SK-N-SH (cell line): ENCODE measurements around the gene CCNK. TPM values are rescaled to one million over a fixed set of nuclear protein-coding genes. Genes with fewer than 3 reads are reported as not detected.

Experiments
- CTCF ChIA-PET: fragments of 300-600, 350-600 bp; formaldehyde crosslinking; extraction: SDS; loops from one replicate; lab custom pipeline; 2021; lab: Yijun Ruan, JAX
- POLR2A ChIA-PET: fragments of 350-600 bp; sonication (Branson Sonifier 250); formaldehyde crosslinking; extraction: SDS; loops from one replicate; lab custom pipeline; 2020; ENCODE audit warnings: antibody characterized with exemption, inconsistent platforms; lab: Yijun Ruan, JAX
- DNase-seq: peaks from one replicate; pipeline ENCODE4 v3.0.0; 2012
- H2AFZ ChIP-seq: fragments of 200-600 bp; sonication (generic); 2 replicates; pipeline ENCODE4 v1.8.1; 2016; ENCODE audit warnings: antibody characterized with exemption, mild to moderate bottlenecking, low read depth
- H3F3A ChIP-seq: fragments of 200-600 bp; sonication (generic); replicated peaks from 2 replicates; pipeline ENCODE3; 2016; ENCODE audit warnings: antibody characterized with exemption, mild to moderate bottlenecking; ENCODE audit not compliant: insufficient read depth
- H3K27ac ChIP-seq, 2 experiments: fragments of 200-500 bp in 1 of 2; fragments of 200-600 bp in 1 of 2; sonication (Bioruptor generic) in 1 of 2; sonication (generic), shearing (Covaris generic) in 1 of 2; 2 replicates each; pipeline versions ENCODE4 v1.5.1 to v1.6.1; 2014 to 2016; ENCODE audit warnings: low read depth in 2 of 2, inconsistent platforms in 1 of 2, low read length in 1 of 2, mild to moderate bottlenecking in 1 of 2, mixed read lengths in 1 of 2
- H3K27me3 ChIP-seq: fragments of 200-600 bp; sonication (generic), shearing (Covaris generic); 2 replicates; pipeline ENCODE4 v1.6.1; 2016; ENCODE audit warnings: mixed run types; ENCODE audit not compliant: insufficient read depth
- H3K36me3 ChIP-seq, 2 experiments: fragments of 200-500 bp in 1 of 2; fragments of 200-600 bp in 1 of 2; sonication (Bioruptor generic) in 1 of 2; sonication (generic) in 1 of 2; replicated peaks in 1 of 2; 2 replicates each; pipeline versions ENCODE3 to v1.5.1; 2014 to 2016; ENCODE audit warnings: low read length in 1 of 2, mild to moderate bottlenecking in 1 of 2; ENCODE audit not compliant: insufficient read depth in 2 of 2, control insufficient read depth in 1 of 2
- H3K4me1 ChIP-seq, 2 experiments: fragments of 200-500 bp in 1 of 2; fragments of 200-600 bp in 1 of 2; sonication (Bioruptor generic) in 1 of 2; sonication (generic), shearing (Covaris generic) in 1 of 2; 2 replicates each; pipeline versions ENCODE4 v1.5.1 to v1.6.1; 2014 to 2016; ENCODE audit warnings: low read depth in 1 of 2, low read length in 1 of 2, mixed run types in 1 of 2; ENCODE audit not compliant: insufficient read depth in 2 of 2, control insufficient read depth in 1 of 2
- H3K4me2 ChIP-seq: fragments of 200-600 bp; sonication (generic), shearing (Covaris generic); 2 replicates; pipeline ENCODE4 v1.6.1; 2017; ENCODE audit warnings: mixed run types
- H3K4me3 ChIP-seq, 2 experiments: fragments of 200-500 bp in 1 of 2; fragments of 200-600 bp in 1 of 2; sonication (Bioruptor generic) in 1 of 2; sonication (generic), shearing (Covaris generic) in 1 of 2; 2 replicates each; pipeline versions ENCODE4 v1.5.1 to v1.8.1; 2014 to 2016; ENCODE audit warnings: low read depth in 2 of 2, inconsistent platforms in 1 of 2, low read length in 1 of 2, mild to moderate bottlenecking in 1 of 2, mixed read lengths in 1 of 2, moderate library complexity in 1 of 2
- H3K79me2 ChIP-seq: fragments of 200-600 bp; sonication (generic); 2 replicates; pipeline ENCODE4 v1.8.1; 2017; ENCODE audit warnings: mild to moderate bottlenecking; ENCODE audit not compliant: insufficient read depth
- H3K9ac ChIP-seq: fragments of 200-600 bp; sonication (generic); 2 replicates; pipeline ENCODE4 v1.6.1; 2017; ENCODE audit warnings: mixed run types
- H3K9me2 ChIP-seq: fragments of 200-600 bp; sonication (generic); 2 replicates; pipeline ENCODE4 v1.6.1; 2017; ENCODE audit warnings: mixed run types
- H3K9me3 ChIP-seq: fragments of 200-600 bp; sonication (generic); 2 replicates; pipeline ENCODE4 v1.6.1; 2017; ENCODE audit warnings: mixed run types, mild to moderate bottlenecking, moderate library complexity
- H4K20me1 ChIP-seq: fragments of 200-600 bp; sonication (generic); 2 replicates; pipeline ENCODE4 v1.6.1; 2017; ENCODE audit warnings: mild to moderate bottlenecking, mixed run types; ENCODE audit not compliant: insufficient read depth
- CHD2 ChIP-seq: fragments of 150-350 bp; IDR thresholded peaks from 2 replicates; pipeline ENCODE4 v1.6.1; 2018; ENCODE audit warnings: low read length; ENCODE audit not compliant: partially characterized antibody
- EP300 ChIP-seq, 2 experiments: IDR thresholded peaks; 2 replicates each; pipeline versions ENCODE4 v1.4.0 to v1.6.1; 2012; ENCODE audit warnings: borderline replicate concordance in 1 of 2, low read depth in 1 of 2, low read length in 1 of 2
- EZH2phosphoT487 ChIP-seq: fragments of 200-600 bp; sonication (generic); IDR thresholded peaks from 2 replicates; pipeline ENCODE4 v1.6.1; 2017; ENCODE audit warnings: low read depth, mixed run types, mild to moderate bottlenecking, antibody characterized with exemption, moderate library complexity, borderline replicate concordance
- FOXJ3 ChIP-seq: sonication (generic); formaldehyde crosslinking; IDR thresholded peaks from 2 replicates; pipeline ENCODE4 v1.5.1; 2020; ENCODE audit warnings: mild to moderate bottlenecking, missing genetic modification reagents
- GABPA ChIP-seq: IDR thresholded peaks from 2 replicates; pipeline ENCODE4 v1.4.0; 2012; ENCODE audit warnings: low read depth, mild to moderate bottlenecking
- GATA2 ChIP-seq: sonication (generic); formaldehyde crosslinking; IDR thresholded peaks from 2 replicates; pipeline ENCODE4 v1.5.0; 2020; ENCODE audit warnings: mild to moderate bottlenecking, missing genetic modification reagents
- JUND ChIP-seq: IDR thresholded peaks from 2 replicates; pipeline ENCODE4 v1.4.0; 2012
- MXI1 ChIP-seq: IDR thresholded peaks from 2 replicates; pipeline ENCODE4 v1.6.1; 2012; ENCODE audit warnings: mild to moderate bottlenecking, low read depth, low read length, improper control_type of control experiment
- RXRA ChIP-seq: IDR thresholded peaks from 2 replicates; pipeline ENCODE4 v1.4.0; 2012; ENCODE audit warnings: low read depth, mild to moderate bottlenecking, borderline replicate concordance
- SMC3 ChIP-seq: IDR thresholded peaks from 2 replicates; pipeline ENCODE4 v1.6.1; 2012; ENCODE audit warnings: low read depth, low read length, improper control_type of control experiment
- TCF12 ChIP-seq: IDR thresholded peaks from 2 replicates; pipeline ENCODE4 v1.4.0; 2012
- YY1 ChIP-seq: IDR thresholded peaks from 2 replicates; pipeline ENCODE4 v1.4.0; 2012; ENCODE audit warnings: low read depth, mild to moderate bottlenecking
- WGBS: methylation state at CpG from one replicate; pipeline ENCODE4 v1.1.6; 2017; ENCODE audit warnings: low lambda C conversion rate; 5-methylcytosine and 5-hydroxymethylcytosine counted together
- polyA plus RNA-seq, 3 experiments: library from polyadenylated mRNA; depleted of rRNA; stranded (reverse); fragments of >200 nt; gene quantifications; 2 replicates each; pipeline ENCODE4 v1.2.3, GENCODE V29; 2012
- TF ChIP-seq, protein P1 (sequence below): IDR thresholded peaks from 2 replicates; pipeline ENCODE4 v1.4.0; 2012; ENCODE audit warnings: low read depth
- TF ChIP-seq, protein P2 (sequence below): IDR thresholded peaks from 2 replicates; pipeline ENCODE4 v1.4.0; 2012; ENCODE audit warnings: low read depth, borderline replicate concordance
- TF ChIP-seq, protein P3 (sequence below): fragments of 150-350 bp; IDR thresholded peaks from 2 replicates; pipeline ENCODE4 v1.6.1; 2016; ENCODE audit warnings: mild to moderate bottlenecking, low read depth, low read length
- TF ChIP-seq, protein P4 (sequence below): IDR thresholded peaks from 2 replicates; pipeline ENCODE4 v1.6.1; 2012; ENCODE audit warnings: mild to moderate bottlenecking, low read depth, low read length, moderate library complexity
- TF ChIP-seq, protein P5 (sequence below): fragments of 150-350 bp; IDR thresholded peaks from 2 replicates; pipeline ENCODE4 v1.6.1; 2017; ENCODE audit warnings: antibody characterized with exemption, low read length, low read depth, borderline replicate concordance
- TF ChIP-seq, protein P6 (sequence below): fragments of 200-600 bp; sonication (generic); IDR thresholded peaks from 2 replicates; pipeline ENCODE4 v1.6.1; 2017; ENCODE audit warnings: antibody characterized with exemption, mild to moderate bottlenecking, moderate library complexity

The CCNK gene
- polyA plus RNA-seq, 1 of the 3 experiments (the other 2 are of a cell fraction), result 14.6 TPM

DNA sequence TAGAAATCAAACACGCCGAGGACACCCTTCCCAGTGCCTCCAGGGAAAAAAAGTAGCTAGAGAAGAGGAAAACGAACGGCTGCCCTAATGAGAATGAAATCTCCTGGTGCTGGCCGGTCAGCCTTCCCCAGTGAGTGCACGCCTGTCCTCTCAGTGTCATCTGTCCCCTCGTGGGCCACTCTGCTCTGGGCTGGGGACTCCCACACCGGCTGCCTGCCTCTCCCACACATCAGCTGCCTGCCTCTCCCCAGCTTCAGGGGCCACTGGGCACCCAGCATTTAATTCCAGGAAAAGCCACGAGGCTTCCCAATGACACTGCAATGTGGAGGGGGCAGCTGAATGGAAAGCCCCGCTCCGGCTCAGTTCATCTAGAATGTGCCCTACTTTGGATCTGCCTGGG is 63.8 kb downstream of the CCNK start:
- Histone ChIP-seq H3K9me3 (no peaks in the 10 kb centered on the region), H3K4me1 (peaks cover 10 to 86% of the 10 kb centered on the region in 2 experiments; a peak in 3 of 4 replicates), H3K9me2 (no peaks in the 10 kb centered on the region), H3K79me2 (peaks cover 82% of the 10 kb centered on the region), H4K20me1 (peaks cover 66% of the 10 kb centered on the region; the same call in 1 of the 2 replicates), H3K9ac (no peak overlapping the region), H3K27me3 (no peaks in the 10 kb centered on the region), H2AFZ (no peak overlapping the region), H3K4me3 (no peak overlapping the region), H3K27ac (peak overlapping the region in 1 of 2 experiments; percentile 64; a peak in 2 of 4 replicates), H3F3A (peaks cover 2% of the 10 kb centered on the region)
- ChIA-PET POLR2A (interaction anchor here (1.1 to 1.4 kb wide), 2 partner anchors 18 to 20 kb away, joined by 3 read pairs; no protein-coding TSS in a partner anchor), CTCF (interaction anchor here (0.6 to 2.5 kb wide), 4 partner anchors 18 to 31 kb away, joined by 3 to 11 read pairs (median 3); no protein-coding TSS in a partner anchor)
- WGBS, result 88% methylated on average over 11 of the region's 11 CpGs
- DNase-seq, result peak; percentile 51
- TF ChIP-seq, protein P1, sequence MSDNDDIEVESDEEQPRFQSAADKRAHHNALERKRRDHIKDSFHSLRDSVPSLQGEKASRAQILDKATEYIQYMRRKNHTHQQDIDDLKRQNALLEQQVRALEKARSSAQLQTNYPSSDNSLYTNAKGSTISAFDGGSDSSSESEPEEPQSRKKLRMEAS, result no peak
- TF ChIP-seq GABPA, result no peak
- TF ChIP-seq FOXJ3, result no peak
- TF ChIP-seq, protein P2, sequence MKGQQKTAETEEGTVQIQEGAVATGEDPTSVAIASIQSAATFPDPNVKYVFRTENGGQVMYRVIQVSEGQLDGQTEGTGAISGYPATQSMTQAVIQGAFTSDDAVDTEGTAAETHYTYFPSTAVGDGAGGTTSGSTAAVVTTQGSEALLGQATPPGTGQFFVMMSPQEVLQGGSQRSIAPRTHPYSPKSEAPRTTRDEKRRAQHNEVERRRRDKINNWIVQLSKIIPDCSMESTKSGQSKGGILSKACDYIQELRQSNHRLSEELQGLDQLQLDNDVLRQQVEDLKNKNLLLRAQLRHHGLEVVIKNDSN, result no peak
- TF ChIP-seq, protein P3, sequence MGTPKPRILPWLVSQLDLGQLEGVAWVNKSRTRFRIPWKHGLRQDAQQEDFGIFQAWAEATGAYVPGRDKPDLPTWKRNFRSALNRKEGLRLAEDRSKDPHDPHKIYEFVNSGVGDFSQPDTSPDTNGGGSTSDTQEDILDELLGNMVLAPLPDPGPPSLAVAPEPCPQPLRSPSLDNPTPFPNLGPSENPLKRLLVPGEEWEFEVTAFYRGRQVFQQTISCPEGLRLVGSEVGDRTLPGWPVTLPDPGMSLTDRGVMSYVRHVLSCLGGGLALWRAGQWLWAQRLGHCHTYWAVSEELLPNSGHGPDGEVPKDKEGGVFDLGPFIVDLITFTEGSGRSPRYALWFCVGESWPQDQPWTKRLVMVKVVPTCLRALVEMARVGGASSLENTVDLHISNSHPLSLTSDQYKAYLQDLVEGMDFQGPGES, result no peak
- no peak for TF ChIP-seq CHD2
- TF ChIP-seq EP300 (IDR thresholded peaks at IDR 0.05; ENCODE audit: borderline replicate concordance in 1 of 2, low read depth in 1 of 2, low read length in 1 of 2), result no peak
- no peak for TF ChIP-seq EZH2phosphoT487
- TF ChIP-seq, protein P4, sequence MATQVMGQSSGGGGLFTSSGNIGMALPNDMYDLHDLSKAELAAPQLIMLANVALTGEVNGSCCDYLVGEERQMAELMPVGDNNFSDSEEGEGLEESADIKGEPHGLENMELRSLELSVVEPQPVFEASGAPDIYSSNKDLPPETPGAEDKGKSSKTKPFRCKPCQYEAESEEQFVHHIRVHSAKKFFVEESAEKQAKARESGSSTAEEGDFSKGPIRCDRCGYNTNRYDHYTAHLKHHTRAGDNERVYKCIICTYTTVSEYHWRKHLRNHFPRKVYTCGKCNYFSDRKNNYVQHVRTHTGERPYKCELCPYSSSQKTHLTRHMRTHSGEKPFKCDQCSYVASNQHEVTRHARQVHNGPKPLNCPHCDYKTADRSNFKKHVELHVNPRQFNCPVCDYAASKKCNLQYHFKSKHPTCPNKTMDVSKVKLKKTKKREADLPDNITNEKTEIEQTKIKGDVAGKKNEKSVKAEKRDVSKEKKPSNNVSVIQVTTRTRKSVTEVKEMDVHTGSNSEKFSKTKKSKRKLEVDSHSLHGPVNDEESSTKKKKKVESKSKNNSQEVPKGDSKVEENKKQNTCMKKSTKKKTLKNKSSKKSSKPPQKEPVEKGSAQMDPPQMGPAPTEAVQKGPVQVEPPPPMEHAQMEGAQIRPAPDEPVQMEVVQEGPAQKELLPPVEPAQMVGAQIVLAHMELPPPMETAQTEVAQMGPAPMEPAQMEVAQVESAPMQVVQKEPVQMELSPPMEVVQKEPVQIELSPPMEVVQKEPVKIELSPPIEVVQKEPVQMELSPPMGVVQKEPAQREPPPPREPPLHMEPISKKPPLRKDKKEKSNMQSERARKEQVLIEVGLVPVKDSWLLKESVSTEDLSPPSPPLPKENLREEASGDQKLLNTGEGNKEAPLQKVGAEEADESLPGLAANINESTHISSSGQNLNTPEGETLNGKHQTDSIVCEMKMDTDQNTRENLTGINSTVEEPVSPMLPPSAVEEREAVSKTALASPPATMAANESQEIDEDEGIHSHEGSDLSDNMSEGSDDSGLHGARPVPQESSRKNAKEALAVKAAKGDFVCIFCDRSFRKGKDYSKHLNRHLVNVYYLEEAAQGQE, result no peak
- TF ChIP-seq, all 33 proteins: peak for 0
- H3K36me3 ChIP-seq, result no peaks in the 10 kb centered on the region
- H3K4me2 ChIP-seq, result no peak overlapping the region

DNA sequence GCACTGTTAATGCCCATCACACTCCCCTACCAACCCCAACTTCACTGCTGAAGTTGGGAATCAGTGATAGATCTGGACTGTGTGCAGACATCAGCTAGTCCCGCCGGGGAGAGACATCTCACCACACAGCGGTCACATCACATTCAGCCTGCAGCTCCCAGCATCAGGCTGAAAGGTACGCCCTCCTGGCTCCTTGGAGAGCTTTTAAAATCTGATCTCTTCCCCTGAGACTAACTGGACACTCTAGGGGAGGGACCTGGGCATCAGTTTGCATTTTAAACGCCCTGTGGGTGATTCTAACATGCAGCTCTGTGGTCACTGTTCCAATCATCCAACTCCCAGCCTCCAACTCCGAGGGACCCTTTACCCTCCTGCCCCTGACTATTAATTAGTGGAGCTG is 64.4 kb downstream of the CCNK start:
- WGBS, result 77% methylated on average over 6 of the region's 6 CpGs
- TF ChIP-seq, protein P5, sequence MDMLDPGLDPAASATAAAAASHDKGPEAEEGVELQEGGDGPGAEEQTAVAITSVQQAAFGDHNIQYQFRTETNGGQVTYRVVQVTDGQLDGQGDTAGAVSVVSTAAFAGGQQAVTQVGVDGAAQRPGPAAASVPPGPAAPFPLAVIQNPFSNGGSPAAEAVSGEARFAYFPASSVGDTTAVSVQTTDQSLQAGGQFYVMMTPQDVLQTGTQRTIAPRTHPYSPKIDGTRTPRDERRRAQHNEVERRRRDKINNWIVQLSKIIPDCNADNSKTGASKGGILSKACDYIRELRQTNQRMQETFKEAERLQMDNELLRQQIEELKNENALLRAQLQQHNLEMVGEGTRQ, result no peak
- TF ChIP-seq EP300 (IDR thresholded peaks at IDR 0.05; ENCODE audit: borderline replicate concordance in 1 of 2, low read depth in 1 of 2, low read length in 1 of 2) (no peak), CHD2 (no peak), GATA2 (CRISPR knock-in tag) (no peak), MXI1 (no peak), TCF12 (no peak), SMC3 (no peak), FOXJ3 (no peak), JUND (no peak), YY1 (no peak), GABPA (no peak), RXRA (no peak)
- TF ChIP-seq, protein P6, sequence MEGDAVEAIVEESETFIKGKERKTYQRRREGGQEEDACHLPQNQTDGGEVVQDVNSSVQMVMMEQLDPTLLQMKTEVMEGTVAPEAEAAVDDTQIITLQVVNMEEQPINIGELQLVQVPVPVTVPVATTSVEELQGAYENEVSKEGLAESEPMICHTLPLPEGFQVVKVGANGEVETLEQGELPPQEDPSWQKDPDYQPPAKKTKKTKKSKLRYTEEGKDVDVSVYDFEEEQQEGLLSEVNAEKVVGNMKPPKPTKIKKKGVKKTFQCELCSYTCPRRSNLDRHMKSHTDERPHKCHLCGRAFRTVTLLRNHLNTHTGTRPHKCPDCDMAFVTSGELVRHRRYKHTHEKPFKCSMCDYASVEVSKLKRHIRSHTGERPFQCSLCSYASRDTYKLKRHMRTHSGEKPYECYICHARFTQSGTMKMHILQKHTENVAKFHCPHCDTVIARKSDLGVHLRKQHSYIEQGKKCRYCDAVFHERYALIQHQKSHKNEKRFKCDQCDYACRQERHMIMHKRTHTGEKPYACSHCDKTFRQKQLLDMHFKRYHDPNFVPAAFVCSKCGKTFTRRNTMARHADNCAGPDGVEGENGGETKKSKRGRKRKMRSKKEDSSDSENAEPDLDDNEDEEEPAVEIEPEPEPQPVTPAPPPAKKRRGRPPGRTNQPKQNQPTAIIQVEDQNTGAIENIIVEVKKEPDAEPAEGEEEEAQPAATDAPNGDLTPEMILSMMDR, result no peak

More for the DNA sequence above, 64.4 kb downstream of the CCNK start:
- no peak overlapping the region for H3K4me2 ChIP-seq
- peaks cover 71% of the 10 kb centered on the region; the same call in 1 of the 2 replicates for H4K20me1 ChIP-seq
- peaks cover 80% of the 10 kb centered on the region for H3K79me2 ChIP-seq
- ChIA-PET POLR2A (interaction anchor here (1.4 kb wide), 1 partner anchor 18 kb away, joined by 3 read pairs; no protein-coding TSS in a partner anchor), CTCF (interaction anchor here (0.8 to 2.5 kb wide), 6 partner anchors 12 to 83 kb away, joined by 3 to 11 read pairs (median 4); no protein-coding TSS in a partner anchor)
- H3K9me3 ChIP-seq, result no peaks in the 10 kb centered on the region
- peak; percentile 30 for DNase-seq
- peaks cover 2% of the 10 kb centered on the region for H3F3A ChIP-seq
- H3K36me3 ChIP-seq, result no peaks in the 10 kb centered on the region
- H3K4me1 ChIP-seq, result peaks cover 10 to 85% of the 10 kb centered on the region in 2 experiments; a peak in 3 of 4 replicates
- no peaks in the 10 kb centered on the region for H3K27me3 ChIP-seq
- no peak overlapping the region for H3K4me3 ChIP-seq
- H3K27ac ChIP-seq, result peak overlapping the region in 1 of 2 experiments; percentile 64; a peak in 2 of 4 replicates
- H3K9me2 ChIP-seq, result no peaks in the 10 kb centered on the region
- H3K9ac ChIP-seq, result no peak overlapping the region
- no peak overlapping the region for H2AFZ ChIP-seq
